Measurements from ENCODE around the gene KIF14. TPM values are rescaled to one million over a fixed set of nuclear protein-coding genes. Genes with fewer than 3 reads are reported as not detected.

Gene KIF14
- total RNA-seq, 5 donors from 2014 or later (not counting 1 experiment from before 2014, with no cell fraction given) = 0.03 to 0.33 (median 0.19) TPM

DNA sequence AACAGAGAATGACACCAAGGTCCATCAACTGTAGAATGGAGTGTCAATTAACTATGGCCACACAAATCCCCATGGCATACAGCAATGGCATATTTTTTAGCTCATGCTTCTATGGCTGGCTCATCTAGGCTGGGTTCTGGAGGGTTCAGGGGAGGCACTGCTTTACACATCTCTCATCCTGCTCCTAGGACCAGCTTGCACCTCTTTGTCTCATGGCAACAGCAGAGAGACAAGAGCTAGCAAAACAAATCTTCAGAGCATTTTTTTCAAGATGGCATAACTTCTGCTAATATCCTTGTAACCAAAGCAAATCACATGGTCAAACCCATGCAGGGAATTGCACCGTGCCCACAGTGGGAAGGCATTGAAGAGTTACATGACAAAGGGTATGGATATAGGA, 82.4 kb downstream of the KIF14 start:
- WGBS (ENCODE audit: insufficient coverage) = no CpG with 5 or more reads among the region's 1 CpG
- Mint-ChIP-seq H3K4me3 (no peak overlapping the region), H3K27ac (no peak overlapping the region), H3K9me3 (peaks cover 0 to 3% (median 0%) of the 10 kb centered on the region in 3 donors), H3K4me1 (peaks cover 0 to 5% (median 2%) of the 10 kb centered on the region in 3 donors), H3K27me3 (no peaks in the 10 kb centered on the region), H3K36me3 (no peaks in the 10 kb centered on the region)
- no peak for ATAC-seq (replicated peaks in 1 of 4)
- no peaks in the 10 kb centered on the region for H3K4me1 ChIP-seq (ENCODE audit: control insufficient read depth in 1 of 2, extremely low read depth in 1 of 2, insufficient read depth in 2 of 2, low read length in 2 of 2)
- ChIA-PET POLR2A (interaction anchor here in 1 of 2 donors (0.7 kb wide), 1 partner anchor 1940 kb away, joined by 3 read pairs; no protein-coding TSS in a partner anchor), CTCF (no interaction called here)
- no peak overlapping the region for H3K4me3 ChIP-seq (ENCODE audit: control insufficient read depth in 1 of 2, extremely low read depth in 1 of 2, low read length in 1 of 2)
- H3K9me3 ChIP-seq = no peaks in the 10 kb centered on the region
- no peaks in the 10 kb centered on the region for H3K36me3 ChIP-seq (ENCODE audit: control insufficient read depth in 2 of 2, extremely low read depth in 1 of 2, insufficient read depth in 1 of 2, low read length in 1 of 2)
- peaks cover 0 to 2% of the 10 kb centered on the region in 2 experiments for H3K27me3 ChIP-seq (replicated peaks in 1 of 2; ENCODE audit: control insufficient read depth in 2 of 2, extremely low read depth in 1 of 2, insufficient read depth in 2 of 2, low read length in 1 of 2)
- H3K27ac ChIP-seq (ENCODE audit: low read length) = no peak overlapping the region
- no peak for DNase-seq

DNA sequence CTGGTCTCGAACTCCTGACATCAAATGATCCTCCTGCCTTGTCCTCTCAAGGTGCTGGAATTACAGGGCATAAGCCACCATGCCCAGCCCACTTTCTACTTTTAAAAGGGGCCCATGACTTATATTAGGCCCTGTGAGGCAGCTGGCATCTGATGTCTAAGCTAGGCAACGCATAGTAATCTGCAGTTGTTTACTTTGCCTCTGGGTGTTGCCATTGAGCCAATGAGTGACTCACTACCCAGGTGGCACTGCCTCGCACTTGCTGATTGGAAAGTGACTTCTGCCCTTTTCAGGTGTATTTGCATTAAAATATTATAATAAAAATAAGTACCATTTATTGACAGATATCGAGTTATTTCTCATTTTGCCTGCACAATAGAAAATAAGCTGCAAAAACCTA, 84.9 kb downstream of the KIF14 start:
- no peaks in the 10 kb centered on the region for H3K36me3 ChIP-seq (ENCODE audit: control insufficient read depth in 2 of 2, extremely low read depth in 1 of 2, insufficient read depth in 1 of 2, low read length in 1 of 2)
- Mint-ChIP-seq H3K27me3 (no peaks in the 10 kb centered on the region), H3K4me3 (no peak overlapping the region), H3K27ac (no peak overlapping the region), H3K4me1 (peaks cover 13 to 30% (median 20%) of the 10 kb centered on the region in 3 donors), H3K9me3 (peaks cover 0 to 2% (median 0%) of the 10 kb centered on the region in 3 donors), H3K36me3 (no peaks in the 10 kb centered on the region)
- ChIA-PET POLR2A (interaction anchor here in 1 of 2 donors (0.6 kb wide), 1 partner anchor 237 kb away, joined by 6 read pairs; no protein-coding TSS in a partner anchor), CTCF (interaction anchor here (0.6 to 2.4 kb wide), 9 partner anchors 11 to 546 kb away, joined by 3 to 9 read pairs (median 5); no protein-coding TSS in a partner anchor)
- ATAC-seq (replicated peaks in 1 of 4) (peak; percentile 42 to 54 (median 48)), DNase-seq (peak in 16 of 35 experiments; percentile 2 to 46 (median 10))
- H3K4me3 ChIP-seq (ENCODE audit: control insufficient read depth in 1 of 2, extremely low read depth in 1 of 2, low read length in 1 of 2) = no peak overlapping the region
- H3K9me3 ChIP-seq = no peaks in the 10 kb centered on the region
- WGBS (ENCODE audit: insufficient coverage) = 67% methylated on average over 1 of the region's 4 CpGs
- peaks cover 9 to 17% of the 10 kb centered on the region in 2 experiments for H3K4me1 ChIP-seq (ENCODE audit: control insufficient read depth in 1 of 2, extremely low read depth in 1 of 2, insufficient read depth in 2 of 2, low read length in 2 of 2)
- H3K27ac ChIP-seq (ENCODE audit: low read length) = no peak overlapping the region
- H3K27me3 ChIP-seq (replicated peaks in 1 of 2; ENCODE audit: control insufficient read depth in 2 of 2, extremely low read depth in 1 of 2, insufficient read depth in 2 of 2, low read length in 1 of 2) = peaks cover 0 to 2% of the 10 kb centered on the region in 2 experiments

DNA sequence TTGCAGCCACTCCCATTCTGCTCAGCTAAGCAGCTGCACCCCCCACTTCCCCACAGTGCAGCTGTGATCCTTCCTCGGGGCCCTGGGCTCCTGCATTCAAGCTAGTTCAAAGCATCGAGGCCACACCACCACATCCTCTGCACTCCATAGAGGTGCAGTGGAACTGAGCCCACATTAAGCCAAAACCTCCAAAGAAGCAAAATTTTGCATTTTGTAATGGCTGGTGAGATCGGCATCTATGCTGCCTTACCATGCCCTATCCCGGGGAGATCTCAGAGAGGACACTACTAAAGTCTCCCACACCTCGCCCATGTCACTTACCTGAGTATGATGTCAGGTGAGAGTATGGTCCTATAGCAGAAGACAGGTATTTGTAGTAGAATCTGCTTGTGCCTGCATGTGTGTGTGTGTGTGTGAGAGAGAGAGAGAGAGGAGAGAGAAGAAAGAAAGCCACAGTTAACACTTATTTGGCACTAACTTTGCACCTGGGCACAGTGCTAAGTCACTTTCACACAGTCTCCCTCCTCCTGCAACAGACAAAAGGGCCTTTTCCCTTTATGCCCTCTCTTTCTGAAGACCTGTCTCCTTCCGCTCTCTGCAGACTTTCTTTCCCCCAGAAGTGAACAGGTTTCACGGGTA, 89.8 kb downstream of the KIF14 start:
- Histone ChIP-seq H3K9me3 (no peaks in the 10 kb centered on the region), H3K36me3 (ENCODE audit: control insufficient read depth in 2 of 2, extremely low read depth in 1 of 2, insufficient read depth in 1 of 2, low read length in 1 of 2) (no peaks in the 10 kb centered on the region), H3K27me3 (replicated peaks in 1 of 2; ENCODE audit: control insufficient read depth in 2 of 2, extremely low read depth in 1 of 2, insufficient read depth in 2 of 2, low read length in 1 of 2) (peaks cover 0 to 3% of the 10 kb centered on the region in 2 experiments), H3K4me3 (ENCODE audit: control insufficient read depth in 1 of 2, extremely low read depth in 1 of 2, low read length in 1 of 2) (peak overlapping the region; percentile 4 to 30), H3K27ac (ENCODE audit: low read length) (peak overlapping the region; percentile 45), H3K4me1 (ENCODE audit: control insufficient read depth in 1 of 2, extremely low read depth in 1 of 2, insufficient read depth in 2 of 2, low read length in 2 of 2) (peaks cover 27 to 35% of the 10 kb centered on the region in 2 experiments)
- Mint-ChIP-seq H3K9me3 (no peaks in the 10 kb centered on the region), H3K36me3 (no peaks in the 10 kb centered on the region), H3K27me3 (no peaks in the 10 kb centered on the region), H3K4me3 (peak overlapping the region; percentile 58 to 67 (median 61)), H3K27ac (peak overlapping the region; percentile 77 to 89), H3K4me1 (peaks cover 33 to 47% (median 40%) of the 10 kb centered on the region in 3 donors)
- DNase-seq (peak; percentile 35 to 84 (median 73)), ATAC-seq (replicated peaks in 1 of 4) (peak; percentile 99)
- CTCF ChIA-PET = interaction anchor here in 1 of 2 donors (1.0 to 1.6 kb wide), 2 partner anchors 15 to 24 kb away, joined by 3 to 4 read pairs; no protein-coding TSS in a partner anchor
- POLR2A ChIA-PET = no interaction called here
- WGBS (ENCODE audit: insufficient coverage) = 10% methylated on average over 2 of the region's 7 CpGs

DNA sequence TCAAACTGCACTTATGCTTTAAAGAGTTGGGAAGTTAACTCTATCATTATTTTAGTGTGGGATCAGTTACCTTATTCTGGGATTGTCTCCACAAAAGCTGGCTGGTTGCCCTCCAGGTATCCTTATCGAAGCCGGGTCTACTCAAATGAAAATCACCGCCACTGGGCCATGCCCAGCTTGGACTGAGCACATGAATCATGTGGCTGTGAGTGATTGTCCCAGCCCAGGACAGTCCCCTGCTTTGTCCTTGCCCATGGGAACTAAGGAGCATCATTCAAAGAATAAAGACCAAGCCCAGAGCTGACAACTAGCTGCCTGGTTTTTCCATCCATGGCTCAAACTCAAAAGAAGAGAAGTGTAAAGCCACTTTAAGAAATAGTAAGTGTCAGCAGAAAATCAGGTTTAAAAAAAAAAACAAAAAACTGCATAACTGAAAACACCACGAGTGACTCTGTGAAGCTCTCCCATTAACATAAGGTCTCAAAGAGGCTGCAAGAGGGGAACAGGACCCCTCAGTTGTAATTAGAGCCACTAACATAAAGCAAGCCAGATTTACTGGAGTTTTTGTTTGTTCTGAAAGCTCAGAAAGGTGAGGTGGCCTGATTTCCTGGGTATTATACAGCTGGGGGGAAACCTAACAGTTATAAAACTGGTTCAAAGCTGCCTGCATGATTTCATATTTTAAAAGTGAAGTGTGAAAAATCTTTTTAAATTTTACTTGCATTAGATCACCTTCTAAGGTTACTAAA, 91.5 kb downstream of the KIF14 start:
- CTCF ChIA-PET = no interaction called here
- POLR2A ChIA-PET = interaction anchor here in 1 of 2 donors (0.6 kb wide), 1 partner anchor 13 kb away, joined by 3 read pairs; no protein-coding TSS in a partner anchor
- DNase-seq = no peak
- Mint-ChIP-seq H3K4me1 (peaks cover 34 to 47% (median 41%) of the 10 kb centered on the region in 3 donors), H3K36me3 (no peaks in the 10 kb centered on the region), H3K27me3 (no peaks in the 10 kb centered on the region), H3K4me3 (peak overlapping the region in 1 of 3 donors; percentile 46), H3K27ac (peak overlapping the region in 1 of 2 donors; percentile 40), H3K9me3 (no peaks in the 10 kb centered on the region)
- H3K4me1 ChIP-seq (ENCODE audit: control insufficient read depth in 1 of 2, extremely low read depth in 1 of 2, insufficient read depth in 2 of 2, low read length in 2 of 2) = peaks cover 27 to 35% of the 10 kb centered on the region in 2 experiments
- no peaks in the 10 kb centered on the region for H3K36me3 ChIP-seq (ENCODE audit: control insufficient read depth in 2 of 2, extremely low read depth in 1 of 2, insufficient read depth in 1 of 2, low read length in 1 of 2)
- H3K27ac ChIP-seq (ENCODE audit: low read length) = no peak overlapping the region
- WGBS (ENCODE audit: insufficient coverage) = 95% methylated on average over 3 of the region's 4 CpGs
- ATAC-seq (replicated peaks in 1 of 4) = no peak
- H3K27me3 ChIP-seq (replicated peaks in 1 of 2; ENCODE audit: control insufficient read depth in 2 of 2, extremely low read depth in 1 of 2, insufficient read depth in 2 of 2, low read length in 1 of 2) = peaks cover 0 to 8% of the 10 kb centered on the region in 2 experiments
- no peaks in the 10 kb centered on the region for H3K9me3 ChIP-seq
- H3K4me3 ChIP-seq (ENCODE audit: control insufficient read depth in 1 of 2, extremely low read depth in 1 of 2, low read length in 1 of 2) = no peak overlapping the region

DNA sequence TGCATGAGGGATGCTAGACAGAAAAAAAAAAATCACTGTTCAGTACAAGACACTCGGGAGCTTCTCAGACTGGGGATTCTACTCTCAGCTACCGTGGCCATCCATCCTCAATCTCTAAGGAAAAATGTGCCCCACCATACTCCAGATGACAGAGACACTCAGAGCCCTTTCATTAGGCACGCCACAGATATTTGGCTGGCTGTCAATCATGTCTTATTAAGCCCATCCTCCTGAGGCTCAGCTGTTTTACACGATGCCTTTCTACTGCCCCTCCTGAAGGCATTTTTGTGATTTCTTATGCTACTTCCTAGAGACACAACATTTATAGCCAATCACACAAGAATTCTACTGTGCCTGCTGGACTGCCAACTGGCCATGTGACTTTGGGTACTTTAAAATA, 92.9 kb downstream of the KIF14 start:
- H3K4me1 ChIP-seq (ENCODE audit: control insufficient read depth in 1 of 2, extremely low read depth in 1 of 2, insufficient read depth in 2 of 2, low read length in 2 of 2) = peaks cover 27 to 35% of the 10 kb centered on the region in 2 experiments
- no peak for ATAC-seq (replicated peaks in 1 of 4)
- Mint-ChIP-seq H3K27ac (no peak overlapping the region), H3K4me3 (no peak overlapping the region), H3K9me3 (no peaks in the 10 kb centered on the region), H3K36me3 (no peaks in the 10 kb centered on the region), H3K4me1 (peaks cover 34 to 38% (median 38%) of the 10 kb centered on the region in 3 donors), H3K27me3 (peaks cover 0 to 2% of the 10 kb centered on the region in 2 donors)
- H3K27me3 ChIP-seq (replicated peaks in 1 of 2; ENCODE audit: control insufficient read depth in 2 of 2, extremely low read depth in 1 of 2, insufficient read depth in 2 of 2, low read length in 1 of 2) = peaks cover 0 to 16% of the 10 kb centered on the region in 2 experiments
- WGBS (ENCODE audit: insufficient coverage) = 96% methylated on average over 3 of the region's 4 CpGs
- ChIA-PET POLR2A (no interaction called here), CTCF (interaction anchor here in 1 of 2 donors (0.6 kb wide), 1 partner anchor 72 kb away, joined by 3 read pairs; no protein-coding TSS in a partner anchor)
- H3K27ac ChIP-seq (ENCODE audit: low read length) = no peak overlapping the region
- no peaks in the 10 kb centered on the region for H3K36me3 ChIP-seq (ENCODE audit: control insufficient read depth in 2 of 2, extremely low read depth in 1 of 2, insufficient read depth in 1 of 2, low read length in 1 of 2)
- no peak for DNase-seq
- H3K9me3 ChIP-seq = no peaks in the 10 kb centered on the region
- no peak overlapping the region for H3K4me3 ChIP-seq (ENCODE audit: control insufficient read depth in 1 of 2, extremely low read depth in 1 of 2, low read length in 1 of 2)
